Measurements from ENCODE around the gene UNC45B. TPM values are rescaled to one million over a fixed set of nuclear protein-coding genes. Genes with fewer than 3 reads are reported as not detected.
"Not testable (repeated sequence)": the region's sequence is repeated elsewhere in the genome, so short reads cannot be mapped to it uniquely, and the experiment has no call there.

Gene UNC45B
- total RNA-seq, 2 experiments from 2014 or later, result 0.10 TPM

DNA sequence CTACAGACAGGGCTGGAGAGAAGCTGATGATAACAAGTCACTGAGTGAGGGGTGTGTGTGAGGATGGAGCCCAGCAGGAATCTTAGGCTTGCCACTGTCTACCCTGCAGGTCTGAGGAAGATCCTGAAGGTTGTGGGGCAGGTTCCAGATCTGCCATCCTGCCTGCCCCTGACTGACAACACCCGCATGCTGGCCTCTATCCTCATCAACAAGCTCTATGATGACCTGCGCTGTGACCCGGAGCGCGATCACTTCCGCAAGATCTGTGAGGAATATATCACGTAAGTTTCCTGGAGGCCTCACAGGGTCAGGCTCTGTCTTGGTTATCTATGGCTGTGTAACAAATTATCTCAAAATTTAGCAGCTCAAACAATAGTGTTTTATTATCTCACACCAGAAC, 16.3 kb downstream of the UNC45B start:
- DNase-seq, result no peak
- Mint-ChIP-seq H3K9me3 (peaks cover 9% of the 10 kb centered on the region), H3K27ac (no peak overlapping the region), H3K4me1 (peaks cover 47% of the 10 kb centered on the region), H3K36me3 (ENCODE audit: low read depth) (peaks cover 12% of the 10 kb centered on the region), H3K27me3 (no peaks in the 10 kb centered on the region), H3K4me3 (no peak overlapping the region)
- ChIA-PET CTCF (interaction anchor here (0.7 to 1.8 kb wide), 3 partner anchors 10 to 32 kb away, joined by 3 to 4 read pairs (median 3); no protein-coding TSS in a partner anchor), POLR2A (no interaction called here)

DNA sequence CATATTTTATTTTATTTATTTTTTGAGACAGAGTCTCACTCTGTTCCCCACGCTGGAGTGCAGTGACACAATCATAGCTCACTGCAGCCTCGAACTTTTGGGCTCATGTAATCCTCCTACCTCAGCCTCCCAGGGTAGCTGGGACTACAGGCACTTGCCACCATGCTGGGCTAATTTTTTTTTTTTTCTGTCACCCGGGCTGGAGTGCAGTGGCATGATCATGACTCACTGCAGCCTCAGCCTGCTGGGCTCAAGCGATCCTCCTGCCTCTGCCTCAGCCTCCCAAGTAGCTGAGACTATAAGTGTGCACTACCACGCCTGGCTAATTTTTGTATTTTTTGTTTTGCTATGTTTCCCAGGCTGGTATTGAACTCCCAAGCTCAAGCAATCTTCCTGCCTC, 17.1 kb downstream of the UNC45B start:
- POLR2A ChIA-PET, result no interaction called here
- Mint-ChIP-seq H3K9me3 (peaks cover 9% of the 10 kb centered on the region), H3K36me3 (ENCODE audit: low read depth) (peaks cover 11% of the 10 kb centered on the region), H3K4me1 (peaks cover 41% of the 10 kb centered on the region), H3K27ac (peak overlapping the region; percentile 44), H3K27me3 (no peaks in the 10 kb centered on the region), H3K4me3 (no peak overlapping the region)
- no peak for DNase-seq
- CTCF ChIA-PET, result interaction anchor here (0.6 to 1.8 kb wide), 7 partner anchors 13 to 449 kb away, joined by 3 to 6 read pairs (median 3); partner anchors contain the start of gene PEX12

DNA sequence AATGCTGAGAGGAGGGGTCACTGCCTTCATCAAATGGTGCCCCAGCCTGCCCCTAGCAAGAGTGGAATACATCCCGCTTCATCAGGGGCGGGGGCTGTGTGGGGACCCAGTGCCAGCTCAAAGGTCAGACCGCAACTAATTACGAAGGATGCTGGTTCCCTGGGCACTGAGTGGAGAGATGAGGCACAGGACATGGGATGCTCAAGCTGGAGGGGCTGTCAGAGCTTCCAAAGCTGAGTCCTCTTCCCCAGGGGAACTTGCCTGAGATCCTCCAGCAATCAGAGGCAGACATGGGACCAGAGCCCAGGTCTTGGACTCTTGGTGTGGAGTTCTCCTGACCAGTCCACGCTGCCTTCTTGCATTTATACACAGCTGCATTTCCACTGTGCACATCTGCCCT, 18.9 kb downstream of the UNC45B start:
- ChIA-PET CTCF (no interaction called here), POLR2A (no interaction called here)
- no peak overlapping the region for H3K27ac Mint-ChIP-seq
- peaks cover 30% of the 10 kb centered on the region for H3K4me1 Mint-ChIP-seq
- DNase-seq, result no peak
- no peaks in the 10 kb centered on the region for H3K27me3 Mint-ChIP-seq
- H3K36me3 Mint-ChIP-seq (ENCODE audit: low read depth), result no peaks in the 10 kb centered on the region
- H3K4me3 Mint-ChIP-seq, result no peak overlapping the region
- H3K9me3 Mint-ChIP-seq, result no peaks in the 10 kb centered on the region

DNA sequence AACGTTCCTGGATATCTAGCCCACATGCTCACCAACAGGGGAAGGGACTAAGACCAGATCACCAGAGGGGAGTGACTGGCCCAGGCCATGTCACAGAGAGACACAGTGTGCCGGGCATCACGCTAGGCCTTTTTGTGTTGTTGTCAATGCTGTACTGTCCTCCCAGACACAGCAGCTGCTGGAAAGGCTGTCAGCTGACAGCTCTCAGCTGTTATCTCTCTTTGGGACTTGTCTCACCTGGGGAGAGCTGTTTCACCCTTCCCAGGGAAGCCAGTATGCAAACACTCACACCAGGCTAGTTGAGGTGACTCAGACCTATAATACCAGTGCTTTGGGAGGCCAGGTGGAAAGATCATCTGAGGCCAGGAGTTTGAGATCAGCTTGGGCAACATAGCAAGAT, 19.4 kb downstream of the UNC45B start:
- DNase-seq, result no peak
- Mint-ChIP-seq H3K9me3 (no peaks in the 10 kb centered on the region), H3K4me1 (peaks cover 30% of the 10 kb centered on the region), H3K27ac (no peak overlapping the region), H3K4me3 (no peak overlapping the region), H3K36me3 (ENCODE audit: low read depth) (no peaks in the 10 kb centered on the region), H3K27me3 (no peaks in the 10 kb centered on the region)
- ChIA-PET CTCF (no interaction called here), POLR2A (no interaction called here)

DNA sequence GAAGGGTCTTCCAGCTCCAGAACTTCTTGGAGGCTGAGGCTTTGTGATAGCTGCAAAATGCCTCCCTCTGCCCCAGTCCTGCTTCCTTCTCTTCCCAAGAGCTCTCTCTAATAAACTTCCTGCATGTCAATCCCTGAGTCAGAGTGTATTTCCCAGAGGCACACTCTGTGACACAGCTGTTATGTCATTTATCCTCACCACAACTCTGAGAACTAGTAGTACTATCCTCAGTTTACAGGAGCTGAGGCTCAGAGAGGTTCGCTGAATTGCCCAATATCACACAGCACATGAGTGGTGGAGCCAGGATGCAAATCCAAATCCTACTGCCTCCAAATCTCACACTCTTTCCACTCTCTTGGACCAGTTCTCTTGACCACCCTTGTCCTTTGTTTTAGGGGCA, 20.0 kb downstream of the UNC45B start:
- no peak overlapping the region for H3K4me3 Mint-ChIP-seq
- H3K27ac Mint-ChIP-seq, result no peak overlapping the region
- DNase-seq, result no peak
- ChIA-PET CTCF (interaction anchor here (1.1 to 1.4 kb wide), 2 partner anchors 24 to 597 kb away, joined by 3 to 5 read pairs; no protein-coding TSS in a partner anchor), POLR2A (no interaction called here)
- peaks cover 31% of the 10 kb centered on the region for H3K4me1 Mint-ChIP-seq
- H3K9me3 Mint-ChIP-seq, result no peaks in the 10 kb centered on the region
- no peaks in the 10 kb centered on the region for H3K36me3 Mint-ChIP-seq (ENCODE audit: low read depth)
- H3K27me3 Mint-ChIP-seq, result no peaks in the 10 kb centered on the region

DNA sequence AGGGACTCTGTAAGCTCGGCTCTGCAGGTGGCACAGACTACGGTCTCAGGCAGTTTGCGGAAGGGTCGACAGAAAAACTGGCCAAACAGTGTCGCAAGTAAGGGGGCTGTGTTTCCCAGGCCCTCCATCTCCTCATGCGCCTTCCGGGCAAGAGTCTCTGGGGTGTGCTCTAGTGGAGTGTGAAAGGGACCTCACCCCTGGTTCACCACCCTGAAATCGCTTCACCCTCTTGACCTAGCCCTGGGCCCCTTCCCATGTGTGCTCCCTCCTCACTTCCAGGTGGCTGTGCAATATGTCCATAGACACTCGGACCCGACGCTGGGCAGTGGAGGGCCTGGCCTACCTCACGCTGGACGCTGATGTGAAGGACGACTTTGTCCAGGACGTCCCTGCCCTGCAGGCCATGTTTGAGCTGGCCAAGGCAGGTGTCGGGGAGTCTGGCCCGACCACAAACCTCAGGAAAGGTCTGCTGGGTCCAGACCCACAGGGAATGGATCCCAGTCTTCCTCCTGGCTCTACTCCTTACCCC, 22.3 kb downstream of the UNC45B start:
- ChIA-PET POLR2A (no interaction called here), CTCF (interaction anchor here (1.0 to 2.3 kb wide), 5 partner anchors 11 to 577 kb away, joined by 3 to 15 read pairs (median 4); partner anchors contain the start of gene SLFN5)
- H3K27me3 Mint-ChIP-seq, result no peaks in the 10 kb centered on the region
- H3K27ac Mint-ChIP-seq, result peak overlapping the region; percentile 55
- H3K4me1 Mint-ChIP-seq, result peaks cover 40% of the 10 kb centered on the region
- H3K4me3 Mint-ChIP-seq, result no peak overlapping the region
- DNase-seq, result no peak
- H3K9me3 Mint-ChIP-seq, result no peaks in the 10 kb centered on the region
- H3K36me3 Mint-ChIP-seq (ENCODE audit: low read depth), result peaks cover 3% of the 10 kb centered on the region

DNA sequence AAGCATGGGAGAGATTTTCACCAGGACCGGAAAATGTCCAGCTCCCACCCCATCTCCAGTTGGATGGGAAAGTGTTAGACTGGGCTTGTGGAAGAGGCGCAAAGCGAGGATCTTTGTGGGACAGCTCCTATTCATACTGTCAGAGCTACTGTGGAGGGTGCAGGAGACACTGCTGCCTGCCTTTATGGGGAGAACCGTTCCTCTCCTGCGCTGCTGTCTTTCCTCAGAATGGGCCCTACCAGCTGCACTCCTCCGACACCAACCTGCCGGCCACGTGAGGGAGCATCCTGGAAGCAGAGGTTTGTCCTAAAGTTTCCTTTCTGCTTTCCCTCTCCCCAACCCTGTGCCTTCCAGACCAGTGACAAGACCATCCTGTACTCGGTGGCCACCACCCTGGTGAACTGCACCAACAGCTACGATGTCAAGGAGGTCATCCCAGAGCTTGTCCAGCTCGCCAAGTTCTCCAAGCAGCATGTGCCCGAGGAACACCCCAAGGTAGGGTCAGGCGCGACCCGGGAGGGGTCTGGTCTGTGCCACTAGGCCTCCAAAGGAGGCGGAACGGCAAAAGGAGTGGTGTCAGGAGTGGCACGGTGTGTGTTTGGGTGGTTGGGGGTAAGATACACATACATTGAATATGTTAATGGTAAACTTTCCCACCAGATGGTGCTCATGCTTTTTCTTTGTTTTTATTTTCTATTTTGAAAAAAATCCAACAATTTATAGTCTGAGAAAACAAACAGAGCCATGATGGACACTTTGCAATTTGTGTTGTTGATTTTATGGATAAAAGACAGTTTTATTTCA, 23.6 kb downstream of the UNC45B start:
- peak overlapping the region; percentile 39 for H3K4me3 Mint-ChIP-seq
- peak; percentile 49 for DNase-seq
- peak overlapping the region; percentile 84 for H3K27ac Mint-ChIP-seq
- H3K9me3 Mint-ChIP-seq, result no peaks in the 10 kb centered on the region
- POLR2A ChIA-PET, result no interaction called here
- CTCF ChIA-PET, result interaction anchor here (0.6 to 2.3 kb wide), 6 partner anchors 10 to 589 kb away, joined by 3 to 15 read pairs (median 4); partner anchors contain the start of gene SLFN5
- peaks cover 46% of the 10 kb centered on the region for H3K4me1 Mint-ChIP-seq
- H3K36me3 Mint-ChIP-seq (ENCODE audit: low read depth), result peaks cover 7% of the 10 kb centered on the region
- H3K27me3 Mint-ChIP-seq, result no peaks in the 10 kb centered on the region

DNA sequence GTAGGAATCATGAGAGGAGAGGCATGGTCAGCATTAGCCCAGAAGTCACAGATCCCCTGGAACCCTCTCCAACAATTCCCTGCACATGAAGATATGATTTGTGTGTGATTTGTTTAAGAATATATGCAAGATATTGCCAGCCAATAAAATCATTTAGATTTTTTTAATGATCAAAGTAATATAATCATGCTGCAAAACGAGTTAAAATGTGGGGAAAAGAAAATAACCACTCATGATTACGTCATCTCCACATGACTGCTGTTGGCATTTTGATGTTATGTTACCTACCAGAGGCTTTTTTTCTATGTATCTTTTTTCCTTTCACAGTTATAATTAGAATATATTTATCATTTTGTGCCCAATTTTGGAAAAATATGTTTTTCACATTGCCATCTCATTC, 24.2 kb downstream of the UNC45B start:
- POLR2A ChIA-PET, result no interaction called here
- Mint-ChIP-seq H3K4me3 (peak overlapping the region; percentile 39), H3K4me1 (peaks cover 50% of the 10 kb centered on the region)

DNA sequence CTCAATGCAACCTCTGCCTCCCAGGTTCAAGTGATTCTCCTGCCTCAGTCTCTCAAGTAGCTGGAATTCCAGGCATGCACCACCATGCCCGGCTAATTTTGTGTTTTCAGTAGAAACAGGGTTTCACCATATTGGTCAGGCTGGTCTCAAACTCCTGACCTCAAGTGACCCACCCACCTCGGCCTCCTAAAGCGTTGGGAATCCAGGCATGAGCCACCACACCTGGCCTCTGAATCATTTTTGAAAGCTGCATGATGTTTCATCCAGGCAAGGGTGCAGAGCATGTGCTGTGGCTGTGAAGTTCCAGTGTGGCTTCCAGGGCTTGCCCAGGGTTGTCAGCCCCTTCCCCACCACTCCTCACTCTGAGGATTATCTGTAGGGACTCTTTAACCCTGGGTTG, 24.7 kb downstream of the UNC45B start:
- H3K4me3 Mint-ChIP-seq; DNase-seq; POLR2A ChIA-PET; H3K27me3 Mint-ChIP-seq; CTCF ChIA-PET; H3K9me3 Mint-ChIP-seq; H3K36me3 Mint-ChIP-seq (ENCODE audit: low read depth); H3K27ac Mint-ChIP-seq: not testable (repeated sequence)
- H3K4me1 Mint-ChIP-seq, result peaks cover 55% of the 10 kb centered on the region

More for the DNA sequence above, 24.2 kb downstream of the UNC45B start:
- no peak for DNase-seq
- Mint-ChIP-seq H3K27ac (peak overlapping the region; percentile 84), H3K9me3 (no peaks in the 10 kb centered on the region), H3K27me3 (no peaks in the 10 kb centered on the region), H3K36me3 (ENCODE audit: low read depth) (peaks cover 7% of the 10 kb centered on the region)
- CTCF ChIA-PET, result interaction anchor here (1.8 kb wide), 1 partner anchor 9 kb away, joined by 4 read pairs; no protein-coding TSS in a partner anchor

DNA sequence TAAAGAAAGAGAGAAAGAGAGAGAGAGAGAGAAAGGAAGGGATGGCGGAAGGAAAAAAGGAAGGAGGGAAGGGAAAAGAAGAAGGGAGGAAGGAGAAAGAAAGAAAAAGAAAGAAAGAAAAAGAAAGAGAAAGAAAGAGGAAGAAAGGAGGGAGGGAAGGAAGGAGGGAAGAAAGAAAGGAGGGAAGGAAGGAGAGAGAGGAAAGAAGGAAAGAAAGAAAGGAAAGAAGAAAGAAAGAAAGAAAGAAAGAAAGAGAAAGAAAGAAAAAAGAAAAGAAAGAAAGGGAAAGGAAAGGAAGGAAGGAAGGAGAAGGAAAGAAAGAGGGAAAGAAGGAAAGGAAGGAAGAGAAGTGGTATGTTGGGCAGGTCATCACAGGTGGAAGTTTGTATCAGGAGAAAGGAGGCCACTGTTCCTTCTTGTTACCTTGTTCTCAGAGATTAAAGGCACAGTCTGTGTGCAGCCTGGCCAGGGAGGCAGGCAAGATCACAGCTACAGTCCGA, 27.3 kb downstream of the UNC45B start:
- CTCF ChIA-PET, result interaction anchor here (1.1 to 1.7 kb wide), 2 partner anchors 73 to 365 kb away, joined by 3 read pairs; no protein-coding TSS in a partner anchor
- POLR2A ChIA-PET, result no interaction called here
- no peak for DNase-seq
- Mint-ChIP-seq H3K27ac (peak overlapping the region; percentile 71), H3K4me1 (peaks cover 77% of the 10 kb centered on the region), H3K36me3 (ENCODE audit: low read depth) (peaks cover 20% of the 10 kb centered on the region), H3K9me3 (peaks cover 3% of the 10 kb centered on the region), H3K4me3 (no peak overlapping the region), H3K27me3 (no peaks in the 10 kb centered on the region)

DNA sequence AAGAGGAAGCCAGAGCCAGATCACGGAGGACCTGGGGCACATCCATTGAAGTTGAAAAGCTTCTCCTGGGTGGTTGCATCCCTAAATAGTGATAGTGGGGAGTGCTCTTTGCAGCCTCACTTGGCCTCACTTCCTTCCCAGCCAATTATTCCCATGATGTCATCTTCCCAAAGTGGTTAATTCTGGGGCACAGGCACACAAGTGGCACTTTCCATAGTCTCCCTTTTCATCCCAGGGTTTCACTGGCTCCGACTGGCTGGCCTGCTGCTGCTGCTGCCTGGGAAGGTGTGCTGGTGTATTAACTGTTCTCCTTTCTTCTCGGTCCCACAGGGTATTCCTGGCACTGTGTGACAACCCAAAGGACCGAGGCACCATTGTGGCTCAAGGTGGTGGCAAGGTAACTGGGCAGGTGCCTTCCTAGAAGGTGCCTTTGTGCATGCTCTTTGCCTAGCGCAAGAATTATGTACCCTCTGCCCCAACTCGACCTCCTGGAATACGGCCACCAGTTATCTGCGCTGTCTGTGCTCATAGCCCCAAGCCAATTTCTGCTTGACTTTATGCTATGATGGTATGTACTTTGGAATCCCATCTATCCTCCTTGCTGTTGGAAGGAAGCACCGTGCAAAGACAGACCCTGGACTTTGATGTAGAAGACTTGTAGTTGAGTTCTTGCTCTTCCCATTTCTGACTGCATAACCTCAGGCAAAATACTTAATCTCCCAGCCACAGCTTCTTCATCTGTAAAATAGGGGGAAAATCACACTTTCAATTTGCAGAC, 28.2 kb downstream of the UNC45B start:
- ChIA-PET CTCF (interaction anchor here (1.7 kb wide), 1 partner anchor 364 kb away, joined by 3 read pairs; no protein-coding TSS in a partner anchor), POLR2A (no interaction called here)
- peaks cover 77% of the 10 kb centered on the region for H3K4me1 Mint-ChIP-seq
- peaks cover 20% of the 10 kb centered on the region for H3K36me3 Mint-ChIP-seq (ENCODE audit: low read depth)
- no peak overlapping the region for H3K4me3 Mint-ChIP-seq
- no peaks in the 10 kb centered on the region for H3K27me3 Mint-ChIP-seq
- H3K9me3 Mint-ChIP-seq, result peaks cover 3% of the 10 kb centered on the region
- H3K27ac Mint-ChIP-seq, result no peak overlapping the region
- no peak for DNase-seq

DNA sequence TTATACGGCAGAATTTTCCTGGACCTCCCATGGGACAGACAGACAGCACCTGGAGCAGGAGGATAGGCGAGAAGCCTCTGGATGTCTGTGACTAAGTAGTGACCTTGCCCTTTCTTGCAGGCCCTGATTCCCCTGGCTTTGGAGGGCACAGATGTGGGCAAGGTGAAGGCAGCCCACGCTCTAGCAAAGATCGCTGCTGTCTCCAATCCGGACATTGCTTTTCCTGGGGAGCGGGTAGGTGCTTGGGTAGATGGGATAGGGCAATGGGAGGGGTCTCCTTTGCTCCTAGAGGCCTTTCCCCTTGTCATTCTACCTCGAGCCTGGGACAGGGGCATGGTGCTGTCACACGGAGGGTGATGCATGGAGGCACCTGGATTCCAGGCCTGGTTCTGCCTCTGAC, 29.3 kb downstream of the UNC45B start:
- peaks cover 3% of the 10 kb centered on the region for H3K9me3 Mint-ChIP-seq
- peaks cover 20% of the 10 kb centered on the region for H3K36me3 Mint-ChIP-seq (ENCODE audit: low read depth)
- H3K4me3 Mint-ChIP-seq, result no peak overlapping the region
- no peaks in the 10 kb centered on the region for H3K27me3 Mint-ChIP-seq
- peak overlapping the region; percentile 95 for H3K27ac Mint-ChIP-seq
- CTCF ChIA-PET, result interaction anchor here (1.6 kb wide), 1 partner anchor 11 kb away, joined by 3 read pairs; no protein-coding TSS in a partner anchor
- no peak for DNase-seq
- POLR2A ChIA-PET, result interaction anchor here (0.6 kb wide), 1 partner anchor 358 kb away, joined by 4 read pairs; no protein-coding TSS in a partner anchor
- peaks cover 67% of the 10 kb centered on the region for H3K4me1 Mint-ChIP-seq
